ENCODE measurements around the gene RIBC2.
"Not testable (repeated sequence)": the region's sequence is repeated elsewhere in the genome, so short reads cannot be mapped to it uniquely, and the experiment has no call there.

The RIBC2 gene

DNA sequence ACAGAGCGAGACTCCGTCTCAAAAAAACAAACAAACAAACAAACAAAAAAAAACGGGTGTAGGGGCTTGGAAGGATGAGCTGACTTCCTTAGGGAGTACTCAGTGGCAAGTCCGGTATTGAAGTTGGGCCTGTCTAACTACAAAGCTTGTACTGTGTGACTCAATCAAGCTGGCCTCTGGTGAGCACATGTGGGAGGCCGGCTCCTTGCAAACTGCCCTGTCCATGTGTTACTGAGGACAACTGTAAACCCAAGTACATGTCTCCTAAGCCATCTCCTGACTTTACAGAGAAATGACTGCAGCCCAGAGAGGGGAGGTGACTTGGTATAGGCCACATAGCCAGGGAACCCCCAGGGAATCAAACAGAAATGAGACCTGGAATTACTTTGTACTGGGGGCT, 11.6 kb downstream of the RIBC2 start:
- no peak for DNase-seq

- no peak for DNase-seq
Observed at GRCh38 chr22:45425531-45426265, 12.2 kb downstream of the RIBC2 start.

- DNase-seq: no peak
Observed at GRCh38 chr22:45426387-45426786, 12.9 kb downstream of the RIBC2 start.

DNA sequence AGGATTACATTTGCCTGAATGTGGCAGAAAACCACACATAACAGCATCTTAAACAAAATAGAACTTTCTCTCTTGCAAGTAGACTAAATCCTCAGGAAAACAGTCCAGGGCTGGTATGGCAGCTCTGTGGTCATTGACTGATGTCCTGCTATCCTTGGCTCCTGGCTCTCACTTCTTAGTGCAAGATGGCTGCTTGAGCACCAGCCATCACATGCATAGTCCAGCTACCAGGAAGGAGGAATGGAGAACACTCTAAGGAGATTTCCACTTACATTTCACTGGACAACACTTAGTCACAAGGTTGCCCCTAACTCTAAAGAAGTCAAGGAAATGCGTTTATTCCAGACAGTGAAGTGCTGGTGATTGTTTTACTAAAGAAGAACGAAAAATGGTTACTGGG, 13.6 kb downstream of the RIBC2 start:
- DNase-seq: no peak

GRCh38 chr22:45428391-45429385, 15.2 kb downstream of the RIBC2 start:
- DNase-seq: no peak

DNA sequence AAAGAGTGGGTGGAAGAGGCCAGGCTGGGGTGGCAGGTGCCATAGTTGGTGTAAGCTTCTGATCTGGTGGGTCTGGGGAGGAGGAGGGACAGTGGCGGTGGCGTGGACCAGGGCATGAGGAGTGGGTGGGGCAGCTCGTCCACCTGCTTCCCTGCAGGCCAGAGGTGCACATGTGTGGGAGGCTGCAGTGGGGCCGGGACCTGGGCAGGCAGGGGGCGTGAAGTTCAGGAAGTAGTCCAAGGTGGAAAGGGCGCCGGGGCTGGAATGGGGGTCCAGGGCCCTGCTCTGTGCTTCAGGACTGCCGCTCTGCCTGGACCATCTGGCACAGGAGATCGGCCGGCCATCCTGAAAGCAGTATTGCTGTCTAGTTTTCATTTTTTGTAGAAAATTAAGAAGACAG, 15.9 kb downstream of the RIBC2 start:
- no peak for DNase-seq

GRCh38 chr22:45429981-45430775, 16.7 kb downstream of the RIBC2 start:
- DNase-seq: no peak

GRCh38 chr22:45430871-45431270, 17.4 kb downstream of the RIBC2 start:
- no peak for DNase-seq

GRCh38 chr22:45434981-45435380, 21.5 kb downstream of the RIBC2 start:
- no peak for DNase-seq

- peak; percentile 86 for DNase-seq
Observed at GRCh38 chr22:45435544-45436139, 22.1 kb downstream of the RIBC2 start.

DNA sequence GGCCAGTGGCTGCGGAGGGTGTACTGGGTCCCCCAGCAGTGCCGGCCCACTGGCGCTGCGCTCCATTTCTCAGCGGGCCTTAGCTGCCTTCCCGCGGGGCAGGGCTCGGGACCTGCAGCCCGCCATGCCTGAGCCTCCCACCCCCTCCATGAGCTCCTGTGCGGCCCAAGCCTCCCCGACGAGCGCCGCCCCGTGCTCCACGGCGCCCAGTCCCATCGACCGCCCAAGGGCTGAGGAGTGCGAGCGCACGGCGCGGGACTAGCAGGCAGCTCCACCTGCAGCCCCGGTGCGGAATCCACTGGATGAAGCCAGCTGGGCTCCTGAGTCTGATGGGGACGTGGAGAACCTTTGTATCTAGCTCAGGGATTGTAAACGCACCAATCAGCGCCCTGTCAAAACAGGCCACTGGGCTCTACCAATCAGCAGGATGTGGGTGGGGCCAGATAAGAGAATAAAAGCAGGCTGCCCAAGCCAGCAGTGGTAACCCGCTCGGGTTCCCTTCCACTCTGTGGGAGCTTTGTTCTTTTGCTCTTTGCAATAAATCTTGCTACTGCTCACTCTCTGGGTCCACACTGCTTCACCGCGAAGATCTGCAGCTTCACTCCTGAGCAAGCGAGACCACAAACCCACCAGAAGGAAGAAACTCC, 23.5 kb downstream of the RIBC2 start:
- not testable (repeated sequence) for DNase-seq

DNA sequence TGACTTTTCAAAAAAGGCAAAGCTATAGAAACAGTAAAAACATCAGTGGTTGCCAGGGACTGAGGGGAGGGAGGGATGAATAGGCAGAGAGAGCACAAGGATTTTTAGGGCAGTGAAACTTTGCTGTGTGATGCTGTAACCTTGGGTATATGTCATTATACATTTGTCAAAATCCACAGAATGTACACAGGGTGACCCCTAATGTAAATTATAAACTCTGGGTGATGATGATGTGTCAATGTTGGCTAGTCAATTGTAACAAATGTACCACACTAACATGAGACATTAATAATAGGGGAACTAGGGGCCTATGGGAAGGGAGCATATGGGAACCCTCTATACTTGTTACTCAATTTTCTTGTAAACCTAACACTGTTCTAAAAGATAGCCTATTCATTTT, 24.8 kb downstream of the RIBC2 start:
- no peak for DNase-seq

DNA sequence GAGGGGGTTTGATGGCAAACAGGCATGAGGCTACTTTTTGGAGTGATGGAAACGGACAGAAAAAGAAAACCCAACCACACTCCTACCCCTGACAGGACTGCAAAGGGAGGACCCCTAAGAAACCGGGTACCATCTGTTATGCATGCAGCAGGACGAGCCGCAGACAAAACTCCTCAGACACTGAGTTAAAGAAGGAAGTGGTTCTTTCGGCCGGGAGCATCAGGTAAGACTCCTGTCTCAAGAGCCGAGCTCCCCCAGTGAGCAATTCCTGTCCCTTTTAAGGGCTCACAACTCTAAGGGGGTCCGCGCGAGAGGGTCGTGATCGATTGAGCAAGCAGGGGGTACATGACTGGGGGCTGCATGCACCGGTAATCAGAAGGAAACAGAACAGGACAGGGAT, 27.2 kb downstream of the RIBC2 start:
- DNase-seq: not testable (repeated sequence)

GRCh38 chr22:45441138-45441537, 27.6 kb downstream of the RIBC2 start:
- peak; percentile 72 for DNase-seq

DNA sequence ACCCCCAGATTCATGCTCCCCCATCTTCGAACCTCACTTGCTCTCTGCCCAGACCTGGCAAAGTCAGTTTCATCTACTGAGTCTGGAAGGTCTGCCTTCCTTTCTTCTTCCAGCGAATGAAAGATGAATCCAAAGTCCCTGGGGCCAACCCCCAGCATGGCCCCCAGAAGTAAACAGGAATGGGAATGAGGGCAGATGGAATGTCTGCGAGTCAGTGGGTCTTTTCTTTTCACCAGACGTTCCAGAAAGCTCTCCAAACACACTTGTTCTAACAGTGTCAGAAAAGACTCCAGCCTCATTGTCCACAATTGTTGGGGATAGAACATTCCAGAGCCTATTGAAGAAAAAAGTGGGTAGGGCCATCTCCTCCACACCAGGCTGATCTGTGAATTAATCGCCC, 28.6 kb downstream of the RIBC2 start:
- peak; percentile 32 for DNase-seq

- DNase-seq: no peak
Observed at GRCh38 chr22:45444168-45444567, 30.7 kb downstream of the RIBC2 start.

- no peak for DNase-seq
Observed at GRCh38 chr22:45445031-45445710, 31.7 kb downstream of the RIBC2 start.

- no peak for DNase-seq
Observed at GRCh38 chr22:45446216-45446615, 32.7 kb downstream of the RIBC2 start.

- DNase-seq: not testable (repeated sequence)
Observed at GRCh38 chr22:45447596-45447995, 34.1 kb downstream of the RIBC2 start.

DNA sequence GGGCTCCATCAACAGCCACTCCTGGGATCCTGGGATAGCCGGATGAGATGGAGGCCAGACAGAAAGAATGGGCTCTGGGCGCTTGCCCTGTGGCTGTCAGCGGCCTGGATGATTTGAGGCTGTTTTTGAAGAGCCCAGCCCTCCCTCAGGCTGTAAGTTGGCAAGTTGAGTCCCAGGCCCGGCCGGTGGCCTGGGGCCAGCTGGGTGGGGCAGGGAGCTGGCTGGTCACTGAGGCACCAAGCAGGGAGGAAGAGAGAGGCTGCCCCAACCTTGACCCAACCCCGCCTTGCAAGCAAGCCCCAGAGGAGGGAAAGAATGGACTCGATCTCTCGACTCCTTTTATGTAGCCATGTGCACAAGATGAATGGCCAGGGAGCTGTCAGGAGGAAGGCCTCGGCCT, 34.9 kb downstream of the RIBC2 start:
- no peak for DNase-seq

DNA sequence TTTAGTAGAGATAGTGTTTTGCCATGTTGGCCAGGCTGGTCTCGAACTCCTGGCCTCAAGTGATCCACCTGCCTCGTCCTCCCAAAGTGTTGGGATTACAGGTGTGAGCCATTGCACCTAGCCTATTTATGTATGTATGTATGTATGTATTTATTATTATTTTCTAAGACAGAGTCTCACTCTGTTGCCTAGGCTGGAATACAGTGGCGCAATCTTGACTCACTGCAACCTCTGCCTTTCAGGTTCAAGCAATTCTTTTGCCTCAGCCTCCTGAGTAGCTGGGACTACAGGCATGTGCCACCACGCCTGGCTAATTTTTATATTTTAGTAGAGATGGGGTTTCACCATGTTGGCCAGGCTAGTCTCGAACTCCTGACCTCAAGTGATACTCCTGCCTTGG, 35.9 kb downstream of the RIBC2 start:
- not testable (repeated sequence) for DNase-seq
